Mucosa of descending colon (tissue), 3 donors: ENCODE results near the gene VAMP2. TPM values are rescaled to one million over a fixed set of nuclear protein-coding genes. Genes with fewer than 3 reads are reported as not detected.

Source experiments
- ATAC-seq: fragments of 200-7000 bp; cut with Tn5 transposase; one replicate; pipeline ENCODE4 v1.9.1; 2020; ENCODE audit warnings: mild to moderate bottlenecking, moderate library complexity
- DNase-seq, 3 donors: peaks; one replicate each; pipeline ENCODE4 v3.0.0-alpha.2; 2020
- H3K36me3 ChIP-seq: fragments of 200-600 bp; one replicate; pipeline ENCODE4 v1.8.0; 2021; ENCODE audit warnings: low read depth, mild to moderate bottlenecking
- H3K4me1 ChIP-seq: fragments of 200-600 bp; one replicate; pipeline ENCODE4 v1.8.0; 2021; ENCODE audit warnings: low read depth, mild to moderate bottlenecking
- H3K4me3 ChIP-seq: fragments of 200-600 bp; one replicate; pipeline ENCODE4 v1.8.0; 2021; ENCODE audit warnings: mild to moderate bottlenecking
- H3K9me3 ChIP-seq: fragments of 200-600 bp; one replicate; pipeline ENCODE4 v1.8.0; 2021; ENCODE audit warnings: mild to moderate bottlenecking
- intact Hi-C, 2 donors: fragments of 100-400 bp; cut with DNase I in 1 of 2; cut with micrococcal nuclease in 1 of 2; formaldehyde crosslinking; loops; one replicate each; pipeline versions ENCODE4 v1.11.0 to v1.11.1; 2022; cut with DNase I, micrococcal nuclease
- total RNA-seq, 3 donors: library from RNA; stranded (reverse); fragmentation: NEBNext Ultra II Directional in 2 of 3; extraction: Animal tissue kit (Norgen Biotek cat#: 25700) in 2 of 3; gene quantifications; one replicate each; pipeline versions ENCODE4 v1.2.1 to v1.2.4, GENCODE V29; 2021 to 2023
- TF ChIP-seq, protein P1 (sequence below): fragments of 200-600 bp; IDR thresholded peaks from one replicate; pipeline ENCODE4 v1.8.0; 2022; ENCODE audit warnings: antibody characterized with exemption, mild to moderate bottlenecking
- donor health status: DM: no; HTN: no; CAD: no; lungs with moderate emphysema.
- donor health status: DM: no; HTN: no; CAD: no.
- donor health status: DM: no; HTN: yes; CAD: no.

VAMP2 gene
- total RNA-seq, 3 donors from 2014 or later, result 56.4 to 77.2 (median 62.8) TPM

DNA sequence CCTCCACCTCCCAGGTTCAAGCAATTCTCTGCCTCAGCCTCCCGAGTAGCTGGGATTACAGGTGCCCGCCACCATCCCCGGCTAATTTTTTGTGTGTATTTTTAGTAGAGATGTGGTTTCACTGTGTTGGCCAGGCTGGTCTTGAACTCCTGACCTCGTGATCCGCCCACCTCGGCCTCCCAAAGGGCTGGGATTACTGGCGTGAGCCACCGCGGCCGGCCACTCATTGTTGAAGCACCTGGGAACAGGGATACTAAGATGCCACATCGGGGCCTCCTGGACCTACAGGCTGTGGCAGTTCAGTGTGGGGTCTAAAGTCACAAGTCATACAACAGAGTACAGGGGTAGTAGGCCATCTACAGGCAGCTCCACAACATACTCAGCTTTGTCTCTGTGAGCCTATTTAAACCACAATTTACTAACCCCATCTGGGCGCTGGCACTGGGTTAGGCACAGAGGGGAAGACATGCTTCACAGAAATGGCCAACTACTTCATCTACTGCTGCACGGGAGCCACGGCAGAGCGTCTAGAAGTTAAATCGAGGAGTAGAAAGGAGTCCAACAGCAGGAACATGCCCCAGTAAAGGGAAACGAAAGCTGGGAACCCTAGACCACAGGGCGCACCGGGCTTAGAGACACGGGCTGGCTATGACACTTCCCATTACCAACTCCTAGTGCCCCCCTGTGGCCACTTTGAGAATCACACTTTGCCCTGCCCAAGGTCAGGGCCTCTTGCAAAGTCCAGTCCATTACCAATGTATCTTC lies 4.3 kb downstream of the VAMP2 start:
- Histone ChIP-seq H3K4me1 (peaks cover 63% of the 10 kb centered on the region), H3K9me3 (no peaks in the 10 kb centered on the region), H3K36me3 (peaks cover 6% of the 10 kb centered on the region), H3K4me3 (no peak overlapping the region)
- peak; percentile 39 for ATAC-seq
- DNase-seq, result peak; percentile 92 to 98 (median 96)
- TF ChIP-seq, protein P1, sequence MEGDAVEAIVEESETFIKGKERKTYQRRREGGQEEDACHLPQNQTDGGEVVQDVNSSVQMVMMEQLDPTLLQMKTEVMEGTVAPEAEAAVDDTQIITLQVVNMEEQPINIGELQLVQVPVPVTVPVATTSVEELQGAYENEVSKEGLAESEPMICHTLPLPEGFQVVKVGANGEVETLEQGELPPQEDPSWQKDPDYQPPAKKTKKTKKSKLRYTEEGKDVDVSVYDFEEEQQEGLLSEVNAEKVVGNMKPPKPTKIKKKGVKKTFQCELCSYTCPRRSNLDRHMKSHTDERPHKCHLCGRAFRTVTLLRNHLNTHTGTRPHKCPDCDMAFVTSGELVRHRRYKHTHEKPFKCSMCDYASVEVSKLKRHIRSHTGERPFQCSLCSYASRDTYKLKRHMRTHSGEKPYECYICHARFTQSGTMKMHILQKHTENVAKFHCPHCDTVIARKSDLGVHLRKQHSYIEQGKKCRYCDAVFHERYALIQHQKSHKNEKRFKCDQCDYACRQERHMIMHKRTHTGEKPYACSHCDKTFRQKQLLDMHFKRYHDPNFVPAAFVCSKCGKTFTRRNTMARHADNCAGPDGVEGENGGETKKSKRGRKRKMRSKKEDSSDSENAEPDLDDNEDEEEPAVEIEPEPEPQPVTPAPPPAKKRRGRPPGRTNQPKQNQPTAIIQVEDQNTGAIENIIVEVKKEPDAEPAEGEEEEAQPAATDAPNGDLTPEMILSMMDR, result peak; percentile 91
- intact Hi-C loops, result no loop called here

DNA sequence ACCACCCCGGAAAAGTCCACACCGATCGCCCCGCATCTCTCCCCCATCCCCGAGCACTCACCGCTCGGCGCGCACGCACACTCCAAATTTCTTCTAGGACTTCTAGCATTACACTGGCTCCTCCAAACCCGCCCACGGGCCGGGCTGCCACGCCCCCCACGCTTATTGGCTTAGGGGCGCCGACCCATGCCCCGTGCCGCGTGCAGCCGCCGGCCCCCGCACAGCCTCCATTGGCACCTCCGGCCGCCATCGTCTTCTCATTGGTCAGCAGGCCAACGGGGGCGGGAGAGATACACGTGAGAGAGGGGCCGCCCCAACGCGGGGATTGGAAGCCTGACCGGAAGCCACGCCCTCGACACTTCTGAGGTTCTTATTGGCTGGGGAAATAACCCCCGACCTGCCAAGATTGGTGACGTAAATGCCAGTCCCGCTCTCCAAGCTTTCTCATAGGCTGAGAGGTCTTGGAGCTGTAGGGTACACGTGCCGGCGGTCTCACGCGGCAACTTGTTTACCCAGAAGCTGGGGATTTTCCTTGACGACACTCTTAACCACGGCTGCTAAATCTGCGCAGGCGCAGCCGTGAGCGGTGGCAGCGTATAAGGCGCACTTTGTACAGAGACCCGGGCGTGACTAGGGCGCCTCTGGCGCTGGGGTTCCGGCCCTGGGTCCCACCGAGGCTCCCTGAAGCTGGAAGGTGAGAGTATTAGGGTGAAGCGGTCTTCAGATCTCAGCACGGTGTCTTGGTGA lies 6.3 kb downstream of the VAMP2 start:
- TF ChIP-seq, protein P1, result no peak
- intact Hi-C loops, result no loop called here
- peaks cover 6% of the 10 kb centered on the region for H3K36me3 ChIP-seq
- peak; percentile 100 for DNase-seq
- ATAC-seq, result peak; percentile 73
- peaks cover 66% of the 10 kb centered on the region for H3K4me1 ChIP-seq
- H3K9me3 ChIP-seq, result no peaks in the 10 kb centered on the region
- peak overlapping the region; percentile 41 for H3K4me3 ChIP-seq

DNA sequence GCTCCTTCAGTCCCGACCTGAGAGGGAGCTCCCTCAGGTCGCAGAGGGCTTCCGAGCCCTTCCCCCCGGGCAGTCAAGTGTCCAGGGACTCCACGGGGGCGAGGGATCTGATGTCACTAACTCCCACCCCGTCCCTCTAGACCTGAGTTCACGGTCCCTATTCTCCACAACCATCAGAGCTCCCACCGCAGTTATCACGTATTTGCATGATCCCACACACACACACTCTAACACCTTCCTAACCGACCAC lies 6.8 kb downstream of the VAMP2 start:
- Histone ChIP-seq H3K9me3 (no peaks in the 10 kb centered on the region), H3K4me1 (peaks cover 62% of the 10 kb centered on the region), H3K4me3 (peak overlapping the region; percentile 41), H3K36me3 (peaks cover 6% of the 10 kb centered on the region)
- ATAC-seq (no peak), DNase-seq (peak in 2 of 3 donors; percentile 65 to 75)
- intact Hi-C loops, result no loop called here
- TF ChIP-seq, protein P1, result no peak

DNA sequence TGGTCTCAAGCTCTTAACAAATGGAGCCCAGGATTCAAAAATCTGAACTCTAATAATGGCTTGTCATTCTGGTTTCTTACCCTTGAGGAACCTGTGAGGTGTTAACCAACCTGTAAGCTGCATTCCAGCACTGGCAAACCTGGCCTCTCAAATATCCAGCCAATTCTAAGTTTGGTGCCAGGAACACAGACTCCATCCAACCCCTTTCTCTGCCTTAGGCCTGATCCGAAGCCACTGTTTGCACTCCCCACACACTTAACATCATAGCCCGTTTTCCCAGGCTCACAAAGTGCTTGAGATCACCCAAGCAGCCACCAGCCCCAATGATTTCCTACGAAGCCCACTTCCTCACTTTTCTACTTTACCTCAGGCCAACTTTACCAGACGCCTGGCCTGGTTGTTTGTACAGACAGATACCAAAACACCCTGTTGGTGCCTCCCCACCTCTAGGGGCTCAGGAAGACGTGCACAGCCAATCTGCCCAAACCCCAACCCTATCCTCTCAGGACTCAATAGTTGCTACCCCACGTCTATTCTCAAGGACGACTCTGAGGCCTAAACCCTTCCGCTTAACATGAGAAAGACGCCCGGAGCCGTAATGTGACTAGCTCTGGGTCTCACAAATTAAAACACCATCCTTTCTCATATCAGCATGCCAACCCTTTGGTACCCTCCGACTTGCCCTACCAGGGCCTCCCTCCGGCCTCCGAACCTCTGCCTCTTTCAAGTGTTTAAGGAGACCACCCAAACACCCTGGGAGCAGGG lies 7.3 kb downstream of the VAMP2 start:
- DNase-seq (peak in 2 of 3 donors; percentile 45 to 46), ATAC-seq (no peak)
- peaks cover 6% of the 10 kb centered on the region for H3K36me3 ChIP-seq
- no peaks in the 10 kb centered on the region for H3K9me3 ChIP-seq
- intact Hi-C loops, result no loop called here
- H3K4me1 ChIP-seq, result peaks cover 62% of the 10 kb centered on the region
- TF ChIP-seq, protein P1, result no peak
- H3K4me3 ChIP-seq, result peak overlapping the region; percentile 41

DNA sequence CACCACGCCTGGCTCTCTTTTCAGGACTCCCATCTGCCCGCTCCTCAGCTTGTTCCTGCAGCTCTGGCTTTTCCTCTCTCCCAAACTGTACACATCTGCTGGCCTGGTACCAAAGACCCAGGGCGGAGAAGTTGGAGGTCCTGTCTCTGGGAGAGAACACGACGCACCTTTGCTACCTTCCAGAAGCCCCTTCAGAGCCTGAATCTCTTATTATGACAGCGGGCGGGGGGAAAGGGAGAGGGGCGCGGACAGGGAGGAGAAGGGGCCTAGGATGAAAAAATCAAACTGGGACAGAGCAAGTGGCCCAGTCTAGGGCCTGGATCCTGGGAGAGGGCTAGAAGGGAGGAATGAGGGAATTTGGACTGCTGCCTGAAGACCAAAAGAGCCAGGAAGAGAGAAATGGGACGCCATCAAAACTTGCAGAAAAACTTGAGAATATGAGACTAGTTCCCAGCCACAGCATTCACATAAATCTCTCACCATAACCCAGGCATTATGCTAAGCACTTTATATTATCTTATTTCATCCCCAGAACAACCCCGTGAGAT lies 8.1 kb downstream of the VAMP2 start:
- H3K4me1 ChIP-seq, result peaks cover 60% of the 10 kb centered on the region
- no peak for DNase-seq
- TF ChIP-seq, protein P1, result no peak
- no peak for ATAC-seq
- H3K4me3 ChIP-seq, result no peak overlapping the region
- H3K36me3 ChIP-seq, result peaks cover 6% of the 10 kb centered on the region
- intact Hi-C loops, result no loop called here
- no peaks in the 10 kb centered on the region for H3K9me3 ChIP-seq
